Measurements from ENCODE around the gene FSIP1. TPM values are rescaled to one million over a fixed set of nuclear protein-coding genes. Genes with fewer than 3 reads are reported as not detected.
A peak's percentile ranks its signal among the peaks of the same experiment; 100 is the strongest.

Gene FSIP1
- polyA plus RNA-seq, 2 of the 4 experiments (the other 2 are of a cell fraction), result 0.71 to 0.93 TPM

GRCh38 chr15:39597751-39598185 is 184.9 kb downstream of the FSIP1 start:
- FAIRE-seq, result no peak
- ChIA-PET POLR2A (interaction anchor here (0.9 kb wide), 1 partner anchor 17 kb away, joined by 3 read pairs; no protein-coding TSS in a partner anchor), CTCF (no interaction called here)
- 0 out of 2 replicates have a peak, but pooled peaks have one; percentile 10 for TF ChIP-seq HOXA7 (CRISPR knock-in tag; IDR thresholded peaks at IDR 0.05)
- TF ChIP-seq REST (IDR thresholded peaks at IDR 0.05), result no peak
- H3K27ac ChIP-seq, result no peak overlapping the region
- H3K4me2 ChIP-seq, result no peak overlapping the region
- 96% methylated on average over 6 of the region's 6 CpGs for WGBS (ENCODE audit: missing lambda C conversion rate)
- no peak for ATAC-seq
- no peak for DNase-seq (ENCODE audit: low read depth in 1 of 2, low spot score in 1 of 2)
- H3K9me3 ChIP-seq, result no peaks in the 10 kb centered on the region
- no peak overlapping the region for H3K4me3 ChIP-seq
- H3K4me1 ChIP-seq, result peaks cover 37% of the 10 kb centered on the region

- CTCF ChIA-PET, result no interaction called here
- H3K9me3 ChIP-seq, result no peaks in the 10 kb centered on the region
- no peak overlapping the region for H3K27ac ChIP-seq
- 95% methylated on average over 2 of the region's 2 CpGs for WGBS (ENCODE audit: missing lambda C conversion rate)
- FAIRE-seq (no peak), ATAC-seq (no peak), DNase-seq (ENCODE audit: low read depth in 1 of 2, low spot score in 1 of 2) (no peak)
- TF ChIP-seq TFCP2L1 (CRISPR knock-in tag; IDR thresholded peaks at IDR 0.05) (no peak), ZC3H11A (IDR thresholded peaks at IDR 0.05) (no peak), RNF2 (IDR thresholded peaks at IDR 0.05; ENCODE audit: borderline replicate concordance, low read depth) (no peak), HES2 (IDR thresholded peaks at IDR 0.05) (no peak), E2F6 (IDR thresholded peaks at IDR 0.05; ENCODE audit: borderline replicate concordance, low read depth) (no peak)
- POLR2A ChIA-PET, result no interaction called here
- H3K4me1 ChIP-seq, result peaks cover 37% of the 10 kb centered on the region
- no peak overlapping the region for H3K4me3 ChIP-seq
- no peak overlapping the region for H3K4me2 ChIP-seq
These were observed 185.3 kb downstream of the FSIP1 start for GRCh38 chr15:39597336-39597735.

GRCh38 chr15:39596358-39597051 is 186.1 kb downstream of the FSIP1 start:
- no peak for FAIRE-seq
- TF ChIP-seq JUN (IDR thresholded peaks at IDR 0.05) (no peak), FOXS1 (CRISPR knock-in tag; IDR thresholded peaks at IDR 0.05) (no peak), CHD4 (IDR thresholded peaks at IDR 0.05; ENCODE audit: borderline replicate concordance) (no peak), HMGXB4 (CRISPR knock-in tag; IDR thresholded peaks at IDR 0.05; ENCODE audit: borderline replicate concordance) (no peak), BHLHE40 (IDR thresholded peaks at IDR 0.05; ENCODE audit: low read depth, low read length) (no peak), ZSCAN20 (CRISPR knock-in tag; IDR thresholded peaks at IDR 0.05) (no peak), CTCF (IDR thresholded peaks at IDR 0.05) (no peak), ATOH8 (CRISPR knock-in tag; IDR thresholded peaks at IDR 0.05; ENCODE audit: low read depth) (no peak), JUNB (IDR thresholded peaks at IDR 0.05) (no peak), GATA3 (IDR thresholded peaks at IDR 0.05; ENCODE audit: borderline replicate concordance) (no peak), ZFP36 (IDR thresholded peaks at IDR 0.05; ENCODE audit: borderline replicate concordance, partially characterized antibody) (no peak), PHF8 (IDR thresholded peaks at IDR 0.05; ENCODE audit: borderline replicate concordance, low read depth) (no peak), HES2 (IDR thresholded peaks at IDR 0.05) (no peak), CHD2 (IDR thresholded peaks at IDR 0.05; ENCODE audit: low read length, partially characterized antibody) (no peak), CBX2 (IDR thresholded peaks at IDR 0.05; ENCODE audit: borderline replicate concordance, low read depth) (no peak), NFE2L2 (conservative IDR thresholded peaks at IDR 0.05; ENCODE audit: low read length) (no peak), SREBF2 (IDR thresholded peaks at IDR 0.05) (no peak)

More at GRCh38 chr15:39596358-39597051, 186.1 kb downstream of the FSIP1 start:
- DNase-seq (ENCODE audit: low read depth in 1 of 2, low spot score in 1 of 2), result no peak
- no peak overlapping the region; a peak in 1 of 6 replicates for H3K27ac ChIP-seq
- ATAC-seq, result no peak
- peak overlapping the region; percentile 50 for H3K4me2 ChIP-seq
- CTCF ChIA-PET, result no interaction called here
- peaks cover 37% of the 10 kb centered on the region for H3K4me1 ChIP-seq
- H3K9me3 ChIP-seq, result no peaks in the 10 kb centered on the region
- POLR2A ChIA-PET, result no interaction called here
- no peak overlapping the region for H3K4me3 ChIP-seq
- WGBS (ENCODE audit: missing lambda C conversion rate), result 28% methylated on average over 5 of the region's 5 CpGs
